ENCODE results near the gene GLI3.

Gene GLI3

GRCh38 chr7:42175834-42176723 lies 60.9 kb downstream of the GLI3 start:
- no peak for DNase-seq (ENCODE audit: low spot score)

- no peak for DNase-seq (ENCODE audit: low spot score)
These were observed 62.6 kb downstream of the GLI3 start for GRCh38 chr7:42174391-42174912.

GRCh38 chr7:42170724-42171123 lies 66.3 kb downstream of the GLI3 start:
- DNase-seq (ENCODE audit: low spot score): no peak

GRCh38 chr7:42168512-42168911 lies 68.5 kb downstream of the GLI3 start:
- DNase-seq (ENCODE audit: low spot score): no peak

- DNase-seq (ENCODE audit: low spot score): no peak
These were observed 69.3 kb downstream of the GLI3 start for GRCh38 chr7:42167631-42168236.

GRCh38 chr7:42167206-42167605 lies 69.8 kb downstream of the GLI3 start:
- no peak for DNase-seq (ENCODE audit: low spot score)

GRCh38 chr7:42164881-42165428 lies 72.1 kb downstream of the GLI3 start:
- DNase-seq (ENCODE audit: low spot score): no peak

GRCh38 chr7:42162560-42163325 lies 74.3 kb downstream of the GLI3 start:
- no peak for DNase-seq (ENCODE audit: low spot score)

GRCh38 chr7:42161719-42162118 lies 75.3 kb downstream of the GLI3 start:
- DNase-seq (ENCODE audit: low spot score): no peak

GRCh38 chr7:42161110-42161509 lies 75.9 kb downstream of the GLI3 start:
- DNase-seq (ENCODE audit: low spot score): no peak

GRCh38 chr7:42159130-42159529 lies 77.9 kb downstream of the GLI3 start:
- no peak for DNase-seq (ENCODE audit: low spot score)

GRCh38 chr7:42156967-42157721 lies 79.9 kb downstream of the GLI3 start:
- DNase-seq (ENCODE audit: low spot score): no peak

GRCh38 chr7:42156291-42156865 lies 80.6 kb downstream of the GLI3 start:
- no peak for DNase-seq (ENCODE audit: low spot score)

- DNase-seq (ENCODE audit: low spot score): no peak
These were observed 81.3 kb downstream of the GLI3 start for GRCh38 chr7:42155584-42156290.

- DNase-seq (ENCODE audit: low spot score): no peak
These were observed 82.8 kb downstream of the GLI3 start for GRCh38 chr7:42154173-42154572.

- no peak for DNase-seq (ENCODE audit: low spot score)
These were observed 84.4 kb downstream of the GLI3 start for GRCh38 chr7:42152329-42153205.

- DNase-seq (ENCODE audit: low spot score): no peak
These were observed 85.7 kb downstream of the GLI3 start for GRCh38 chr7:42151309-42151708.

- no peak for DNase-seq (ENCODE audit: low spot score)
These were observed 91.5 kb downstream of the GLI3 start for GRCh38 chr7:42145539-42145938.

- DNase-seq (ENCODE audit: low spot score): no peak
These were observed 92.4 kb downstream of the GLI3 start for GRCh38 chr7:42144604-42145003.
